Measurements from ENCODE around the gene OR51S1. TPM values are rescaled to one million over a fixed set of nuclear protein-coding genes. Genes with fewer than 3 reads are reported as not detected.
"Not testable (repeated sequence)": the region's sequence is repeated elsewhere in the genome, so short reads cannot be mapped to it uniquely, and the experiment has no call there.

OR51S1 gene
- total RNA-seq, 2 experiments from 2014 or later: not detected

DNA sequence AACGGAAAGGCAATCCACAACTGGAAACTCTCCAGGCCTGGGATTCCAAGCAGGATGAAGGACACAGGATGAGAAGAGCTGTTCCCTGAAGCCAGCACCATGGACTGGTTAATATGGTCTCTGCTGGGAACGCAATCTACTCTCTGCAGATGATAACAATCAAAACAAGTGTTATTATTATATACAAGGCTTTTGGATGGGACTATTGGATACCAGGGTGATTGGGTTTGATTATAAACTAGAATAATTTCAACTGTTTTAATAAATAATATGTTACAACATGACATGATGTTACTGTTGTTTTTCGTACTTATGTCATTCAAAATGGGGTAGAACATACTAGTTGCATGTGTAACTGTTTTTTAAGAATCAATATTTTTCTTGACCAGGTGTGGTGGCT, 44.7 kb downstream of the OR51S1 start, which contains the start of gene OR52R1:
OR52R1 (minus strand) TSS at position 101 of the 400 bp plus-strand sequence; CDS start at position 101, 0 bp downstream.
- H3K27me3 ChIP-seq (ENCODE audit: control insufficient read depth in 1 of 2, insufficient read depth in 2 of 2, low read length in 2 of 2): no peaks in the 10 kb centered on the region
- no peaks in the 10 kb centered on the region for H3K4me1 ChIP-seq (ENCODE audit: insufficient read depth, low read length)
- no peak for TF ChIP-seq CTCF (IDR thresholded peaks at IDR 0.05)
- no peaks in the 10 kb centered on the region for H3K36me3 ChIP-seq (ENCODE audit: insufficient read depth, low read length)
- POLR2A ChIA-PET: no interaction called here
- CTCF ChIA-PET: no interaction called here
- Mint-ChIP-seq H3K9me3 (no peaks in the 10 kb centered on the region), H3K4me1 (ENCODE audit: low read depth) (no peaks in the 10 kb centered on the region), H3K27me3 (peaks cover 4% of the 10 kb centered on the region), H3K4me3 (no peak within 1 kb of the TSS), H3K36me3 (ENCODE audit: low read depth) (no peaks in the 10 kb centered on the region), H3K27ac (no peak within 1 kb of the TSS)
- no peak within 1 kb of the TSS for H3K4me3 ChIP-seq (ENCODE audit: low read length)
- ATAC-seq (ENCODE audit: poor library complexity) (no peak), DNase-seq (no peak)
- intact Hi-C loops (cut with DNase I, micrococcal nuclease): no loop called here
- H3K27ac ChIP-seq (ENCODE audit: low read depth in 1 of 2, low read length in 2 of 2): no peak within 1 kb of the TSS
- no peaks in the 10 kb centered on the region for H3K9me3 ChIP-seq (ENCODE audit: control insufficient read depth in 1 of 2, insufficient read depth in 1 of 2, low read length in 2 of 2)

GRCh38 chr11:4801316-4801715, 47.7 kb downstream of the OR51S1 start:
- DNase-seq; ATAC-seq (ENCODE audit: poor library complexity); H3K9me3 Mint-ChIP-seq; H3K36me3 Mint-ChIP-seq (ENCODE audit: low read depth); CTCF ChIA-PET; H3K27ac Mint-ChIP-seq; intact Hi-C loops (cut with DNase I, micrococcal nuclease); H3K27me3 Mint-ChIP-seq; POLR2A ChIA-PET; H3K4me3 Mint-ChIP-seq; H3K4me1 Mint-ChIP-seq (ENCODE audit: low read depth); H3K9me3 ChIP-seq (ENCODE audit: control insufficient read depth in 1 of 2, insufficient read depth in 1 of 2, low read length in 2 of 2); H3K27me3 ChIP-seq (ENCODE audit: control insufficient read depth in 1 of 2, insufficient read depth in 2 of 2, low read length in 2 of 2); H3K4me3 ChIP-seq (ENCODE audit: low read length); H3K4me1 ChIP-seq (ENCODE audit: insufficient read depth, low read length); H3K27ac ChIP-seq (ENCODE audit: low read depth in 1 of 2, low read length in 2 of 2); H3K36me3 ChIP-seq (ENCODE audit: insufficient read depth, low read length): not testable (repeated sequence)

DNA sequence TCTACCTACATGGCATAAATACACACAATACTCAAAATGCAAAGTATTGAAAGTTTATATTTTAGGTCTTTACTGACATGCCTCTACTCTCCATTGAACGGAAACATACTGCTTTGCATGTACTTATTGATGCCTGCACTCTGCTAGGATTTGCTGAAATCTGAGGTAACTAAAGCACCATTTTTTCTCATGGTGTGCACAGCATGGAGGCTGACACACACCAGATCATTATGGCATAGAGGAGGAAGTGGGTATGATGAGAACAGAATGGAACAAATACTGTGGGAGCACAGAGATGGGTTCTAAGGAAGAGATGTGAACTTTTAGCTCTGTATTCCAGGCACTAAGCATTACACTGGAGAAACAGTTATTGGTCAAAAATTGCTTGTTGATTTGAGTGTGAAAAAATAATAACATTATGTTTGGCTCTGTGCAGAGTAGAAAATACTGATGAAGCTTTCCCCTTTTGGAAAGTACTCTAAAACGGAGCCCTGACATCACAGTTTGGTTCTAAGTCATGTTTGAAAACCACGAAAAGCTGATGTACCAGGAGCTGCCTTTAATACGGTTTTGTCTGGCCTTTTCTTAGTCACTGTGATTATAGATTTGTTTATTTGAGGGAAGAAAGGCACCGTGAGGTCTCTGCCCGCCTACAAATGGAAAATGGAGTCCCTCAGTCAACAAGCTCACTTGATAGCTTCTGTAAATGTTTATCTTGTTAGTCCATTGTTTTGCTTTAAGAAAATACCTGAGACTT, 50.4 kb downstream of the OR51S1 start:
- POLR2A ChIA-PET: no interaction called here
- Mint-ChIP-seq H3K4me1 (ENCODE audit: low read depth) (no peaks in the 10 kb centered on the region), H3K36me3 (ENCODE audit: low read depth) (no peaks in the 10 kb centered on the region), H3K4me3 (no peak overlapping the region), H3K27me3 (peaks cover 4% of the 10 kb centered on the region), H3K27ac (no peak overlapping the region), H3K9me3 (no peaks in the 10 kb centered on the region)
- CTCF ChIA-PET: no interaction called here
- Histone ChIP-seq H3K4me1 (ENCODE audit: insufficient read depth, low read length) (no peaks in the 10 kb centered on the region), H3K36me3 (ENCODE audit: insufficient read depth, low read length) (no peaks in the 10 kb centered on the region), H3K4me3 (ENCODE audit: low read length) (no peak overlapping the region), H3K27ac (ENCODE audit: low read depth in 1 of 2, low read length in 2 of 2) (no peak overlapping the region), H3K27me3 (ENCODE audit: control insufficient read depth in 1 of 2, insufficient read depth in 2 of 2, low read length in 2 of 2) (no peaks in the 10 kb centered on the region), H3K9me3 (ENCODE audit: control insufficient read depth in 1 of 2, insufficient read depth in 1 of 2, low read length in 2 of 2) (no peaks in the 10 kb centered on the region)
- DNase-seq (no peak), ATAC-seq (ENCODE audit: poor library complexity) (no peak)
- no peak for TF ChIP-seq CTCF (IDR thresholded peaks at IDR 0.05)
- intact Hi-C loops (cut with DNase I, micrococcal nuclease): no loop called here

Other genes with a start within 250 kb of the OR51S1 start
- 1 to 10 TPM; 4.1 to 5.4 TPM for gene TRIM68, start 241.0 kb downstream of the OR51S1 start, total RNA-seq
- not detected for gene OR51D1, start 211.7 kb downstream of the OR51S1 start, total RNA-seq
- not detected for gene OR51E1, start 205.2 kb downstream of the OR51S1 start, total RNA-seq
- not detected for gene OR51E2, start 151.4 kb downstream of the OR51S1 start, total RNA-seq
- gene MMP26, start 144.4 kb downstream of the OR51S1 start, total RNA-seq: not detected
- gene OR51F1, start 79.3 kb downstream of the OR51S1 start, total RNA-seq: not detected
- gene OR52R1, start 44.8 kb downstream of the OR51S1 start, total RNA-seq: not detected
- gene OR51F2, start 27.9 kb downstream of the OR51S1 start, total RNA-seq: not detected
- gene OR51T1, start 32.7 kb upstream of the OR51S1 start, total RNA-seq: not detected
- not detected for gene OR51A7, start 54.6 kb upstream of the OR51S1 start, total RNA-seq
- gene OR51G2, start 70.1 kb upstream of the OR51S1 start, total RNA-seq: not detected
- gene OR51G1, start 75.1 kb upstream of the OR51S1 start, total RNA-seq: not detected
- gene OR51A4, start 98.4 kb upstream of the OR51S1 start, total RNA-seq: not detected
- not detected for gene OR51A2, start 106.5 kb upstream of the OR51S1 start, total RNA-seq
- gene OR51L1, start 145.6 kb upstream of the OR51S1 start, total RNA-seq: not detected
- gene OR52J3, start 197.3 kb upstream of the OR51S1 start, total RNA-seq: not detected
- not detected for gene OR52E2, start 210.4 kb upstream of the OR51S1 start, total RNA-seq
- not detected for gene OR52E1, start 220.4 kb upstream of the OR51S1 start, total RNA-seq

Measured in CD4-positive, alpha-beta T cell (primary cell).